Brain microvascular endothelial cell (primary cell): Measurements from ENCODE around the gene FADS2.

Experiments
- DNase-seq: peaks from one replicate; pipeline ENCODE4 v3.0.0-alpha.2; 2020
- H3K27ac ChIP-seq: fragments of 250-450 bp; sonication (Bioruptor Pico); 2 replicates; pipeline ENCODE4 v1.5.1; 2020; ENCODE audit warnings: mild to moderate bottlenecking, moderate library complexity
- H3K27me3 ChIP-seq: fragments of 250-450 bp; sonication (Bioruptor Pico); replicated peaks from 2 replicates; pipeline ENCODE4 v1.5.1; 2020; ENCODE audit warnings: mild to moderate bottlenecking
- H3K36me3 ChIP-seq: fragments of 250-450 bp; sonication (Bioruptor Pico); replicated peaks from 2 replicates; pipeline ENCODE4 v1.5.1; 2020; ENCODE audit warnings: mild to moderate bottlenecking
- H3K4me3 ChIP-seq: 2 replicates; pipeline ENCODE4 v1.5.1; 2011; ENCODE audit warnings: low read depth, mild to moderate bottlenecking, control low read depth, low read length, moderate library complexity
- in situ Hi-C: cut with HindIII; loops from 2 replicates; pipeline ENCODE4 v1.10.0; 2017; ENCODE audit warnings: low sequenced_read_pairs, low pct_ligation_motif_present
- TF ChIP-seq, protein P1 (sequence below): IDR thresholded peaks from 2 replicates; pipeline ENCODE4 v1.5.1; 2011; ENCODE audit warnings: low read depth, mild to moderate bottlenecking, moderate library complexity, low read length, control low read depth, inconsistent platforms; ENCODE audit errors: missing control alignments

FADS2 gene

DNA sequence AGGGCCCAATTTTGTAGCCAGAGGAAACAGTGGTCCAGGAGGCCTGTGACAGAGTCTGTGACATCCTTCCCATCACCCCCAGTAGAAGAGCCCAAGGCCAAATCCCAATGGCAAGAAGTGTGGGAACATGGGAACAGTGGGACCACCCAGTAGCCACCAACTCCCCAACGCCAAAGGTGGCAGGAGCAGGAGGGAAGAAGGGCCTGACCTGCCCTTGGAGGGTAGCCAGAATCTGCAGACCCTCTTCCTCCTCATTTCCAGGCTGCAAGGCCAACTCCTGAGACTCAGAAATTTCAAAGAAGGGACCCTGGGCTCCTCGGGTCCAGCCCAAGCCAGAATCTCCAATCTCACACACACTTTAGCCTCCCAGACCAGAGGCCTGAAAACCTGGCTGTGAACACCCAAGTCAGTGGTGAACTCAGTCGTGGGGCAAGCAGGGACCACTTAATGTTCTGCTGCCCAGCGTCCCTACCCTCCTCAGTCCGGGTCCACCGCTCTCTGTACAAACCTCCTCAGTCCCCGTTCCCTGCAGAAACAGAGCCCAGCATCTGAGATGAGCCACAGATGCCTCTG is 83.1 kb downstream of the FADS2 start:
- TF ChIP-seq, protein P1, sequence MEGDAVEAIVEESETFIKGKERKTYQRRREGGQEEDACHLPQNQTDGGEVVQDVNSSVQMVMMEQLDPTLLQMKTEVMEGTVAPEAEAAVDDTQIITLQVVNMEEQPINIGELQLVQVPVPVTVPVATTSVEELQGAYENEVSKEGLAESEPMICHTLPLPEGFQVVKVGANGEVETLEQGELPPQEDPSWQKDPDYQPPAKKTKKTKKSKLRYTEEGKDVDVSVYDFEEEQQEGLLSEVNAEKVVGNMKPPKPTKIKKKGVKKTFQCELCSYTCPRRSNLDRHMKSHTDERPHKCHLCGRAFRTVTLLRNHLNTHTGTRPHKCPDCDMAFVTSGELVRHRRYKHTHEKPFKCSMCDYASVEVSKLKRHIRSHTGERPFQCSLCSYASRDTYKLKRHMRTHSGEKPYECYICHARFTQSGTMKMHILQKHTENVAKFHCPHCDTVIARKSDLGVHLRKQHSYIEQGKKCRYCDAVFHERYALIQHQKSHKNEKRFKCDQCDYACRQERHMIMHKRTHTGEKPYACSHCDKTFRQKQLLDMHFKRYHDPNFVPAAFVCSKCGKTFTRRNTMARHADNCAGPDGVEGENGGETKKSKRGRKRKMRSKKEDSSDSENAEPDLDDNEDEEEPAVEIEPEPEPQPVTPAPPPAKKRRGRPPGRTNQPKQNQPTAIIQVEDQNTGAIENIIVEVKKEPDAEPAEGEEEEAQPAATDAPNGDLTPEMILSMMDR: no peak
- in situ Hi-C loops: loop anchor here (25.0 kb wide), 1 partner anchor 201 kb away; the partner anchor contains the start of gene INCENP
- no peak overlapping the region for H3K4me3 ChIP-seq
- no peak overlapping the region for H3K27ac ChIP-seq
- H3K36me3 ChIP-seq: no peaks in the 10 kb centered on the region
- DNase-seq: no peak
- no peaks in the 10 kb centered on the region for H3K27me3 ChIP-seq

DNA sequence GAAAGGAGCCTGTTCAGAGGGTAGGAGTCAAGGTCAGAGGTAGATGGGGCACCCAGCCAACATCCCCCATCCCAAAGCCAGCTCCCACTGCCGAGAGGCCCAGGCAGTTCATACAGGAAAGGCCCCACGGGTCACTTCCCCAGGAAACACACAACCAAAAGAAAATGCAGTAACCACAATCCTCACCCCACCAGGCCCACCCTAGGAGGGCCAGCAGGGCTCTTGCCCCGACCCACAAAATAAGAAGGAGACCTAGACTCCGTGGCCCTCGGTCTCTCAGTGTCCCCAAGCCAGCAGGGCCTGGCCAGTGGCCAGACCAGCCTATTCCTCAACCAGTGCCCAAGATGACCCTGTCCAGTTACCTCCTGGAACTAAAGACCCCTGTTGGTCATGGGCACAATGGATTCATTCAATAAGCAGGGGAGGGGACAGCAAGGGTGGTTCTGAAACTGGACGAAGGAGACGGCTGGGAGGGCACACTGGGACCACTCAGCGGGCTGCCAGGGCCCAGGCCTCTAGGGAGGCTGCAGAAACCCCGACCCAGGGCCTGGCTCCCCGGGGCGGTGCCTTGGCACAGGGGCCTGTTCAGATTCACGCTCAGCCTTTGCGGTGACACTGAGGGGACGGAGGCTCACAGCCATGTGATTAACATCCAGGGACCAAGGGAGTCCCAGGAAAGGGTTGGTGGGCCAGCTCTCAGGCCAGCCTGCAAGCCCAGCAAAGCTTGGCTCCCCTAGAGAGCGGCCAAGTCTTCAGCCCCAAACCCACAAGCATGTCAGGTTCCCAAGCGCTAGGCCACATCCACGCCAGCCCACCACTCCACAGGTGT is 83.8 kb downstream of the FADS2 start:
- DNase-seq: no peak
- Histone ChIP-seq H3K36me3 (no peaks in the 10 kb centered on the region), H3K27me3 (peaks cover 3% of the 10 kb centered on the region), H3K4me3 (no peak overlapping the region), H3K27ac (no peak overlapping the region)
- in situ Hi-C loops: loop anchor here (25.0 kb wide), 1 partner anchor 200 kb away; the partner anchor contains the start of gene INCENP
- TF ChIP-seq, protein P1: no peak

DNA sequence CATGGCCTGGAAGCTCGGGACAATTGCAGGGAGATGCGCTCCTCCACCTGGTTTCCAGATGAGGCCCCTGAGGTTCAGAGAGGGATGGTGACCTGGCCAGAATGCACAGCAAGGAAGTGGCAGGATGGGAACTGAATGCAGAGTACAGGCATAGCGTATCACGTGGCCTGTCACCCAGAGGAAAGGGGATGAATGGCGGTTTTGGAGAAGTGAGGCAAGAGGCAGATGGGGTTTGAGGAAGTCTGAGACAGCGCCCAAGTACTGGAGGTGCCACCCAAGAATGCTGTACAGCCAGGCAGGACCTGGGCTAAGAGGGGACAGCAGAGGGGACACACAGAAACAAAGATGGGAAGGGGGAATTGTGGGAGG is 84.4 kb downstream of the FADS2 start:
- TF ChIP-seq, protein P1: no peak
- no peak overlapping the region for H3K27ac ChIP-seq
- DNase-seq: no peak
- no peak overlapping the region for H3K4me3 ChIP-seq
- in situ Hi-C loops: loop anchor here (25.0 kb wide), 1 partner anchor 200 kb away; the partner anchor contains the start of gene INCENP
- no peaks in the 10 kb centered on the region for H3K36me3 ChIP-seq
- peaks cover 6% of the 10 kb centered on the region for H3K27me3 ChIP-seq

DNA sequence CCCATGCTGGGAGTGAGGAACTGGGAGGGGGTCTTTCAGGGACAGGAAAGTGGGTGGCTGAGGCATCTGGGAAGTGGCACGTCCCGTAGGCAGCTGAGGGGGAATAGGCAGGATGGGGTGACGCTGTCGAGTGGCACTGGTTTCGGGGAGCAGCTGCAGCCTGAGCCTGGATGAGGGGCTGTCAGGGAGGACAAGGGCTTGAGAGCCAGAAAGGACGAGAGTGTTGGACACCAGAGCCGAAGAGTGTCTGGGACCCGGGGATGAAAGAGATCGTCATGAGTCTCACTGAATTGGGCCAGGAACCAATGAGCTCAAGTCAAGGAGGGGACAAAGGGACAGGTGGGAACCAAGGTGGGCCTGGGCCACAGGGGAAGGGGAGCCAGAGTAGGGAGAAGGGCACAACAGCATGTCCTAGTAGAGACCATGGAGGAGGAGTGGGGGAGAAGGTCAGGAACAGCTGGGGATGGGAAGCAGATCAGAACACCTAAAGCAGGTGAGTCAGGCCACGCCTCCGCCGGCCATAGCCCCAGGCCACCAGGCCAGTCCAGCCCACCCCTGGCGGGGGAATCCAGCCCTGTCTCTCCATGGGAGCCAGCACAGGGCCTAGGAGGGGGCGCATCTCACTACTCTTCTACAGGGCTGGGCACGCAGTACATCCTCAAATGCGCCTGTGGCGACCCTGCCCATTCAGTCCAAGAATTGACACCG is 85.0 kb downstream of the FADS2 start:
- H3K36me3 ChIP-seq: no peaks in the 10 kb centered on the region
- DNase-seq: no peak
- in situ Hi-C loops: loop anchor here (25.0 kb wide), 1 partner anchor 199 kb away; the partner anchor contains the start of gene INCENP
- peaks cover 11% of the 10 kb centered on the region for H3K27me3 ChIP-seq
- H3K27ac ChIP-seq: no peak overlapping the region
- TF ChIP-seq, protein P1: no peak
- no peak overlapping the region for H3K4me3 ChIP-seq

DNA sequence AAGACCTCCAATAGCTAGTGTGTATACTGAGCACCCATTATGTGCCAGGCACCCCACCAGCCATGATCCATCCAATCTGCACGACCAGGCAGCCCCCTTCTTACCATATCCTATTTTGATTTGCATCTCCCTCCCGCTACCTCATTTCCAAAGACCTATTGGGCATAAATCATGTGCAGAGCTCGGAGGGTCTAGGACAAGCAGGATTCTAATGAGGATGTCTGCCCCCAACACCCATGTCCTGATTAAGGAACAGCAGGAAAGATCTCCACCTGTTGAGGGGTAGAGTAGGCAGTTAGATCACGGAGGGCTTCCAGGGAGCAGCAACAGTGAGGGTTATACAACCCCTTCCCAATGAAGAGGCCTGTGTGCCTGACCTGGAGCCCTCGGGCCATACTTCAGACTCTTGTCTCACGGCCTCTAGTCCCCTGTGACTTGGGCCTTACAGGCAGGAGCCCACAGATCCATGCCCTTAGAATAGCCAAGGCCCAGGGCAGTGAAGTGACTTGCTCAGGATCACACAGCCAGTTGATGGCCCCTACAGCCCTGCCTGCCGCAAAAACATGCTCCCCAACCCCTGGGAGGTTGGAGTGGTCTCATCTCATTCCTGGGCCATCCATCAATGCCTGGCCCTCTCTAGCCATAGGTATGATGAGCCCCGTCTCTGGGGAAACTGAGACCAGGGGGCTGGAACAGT is 85.7 kb downstream of the FADS2 start:
- no peak for DNase-seq
- H3K4me3 ChIP-seq: no peak overlapping the region
- H3K36me3 ChIP-seq: no peaks in the 10 kb centered on the region
- TF ChIP-seq, protein P1: no peak
- peaks cover 15% of the 10 kb centered on the region for H3K27me3 ChIP-seq
- H3K27ac ChIP-seq: no peak overlapping the region
- in situ Hi-C loops: loop anchor here (25.0 kb wide), 1 partner anchor 198 kb away; the partner anchor contains the start of gene INCENP
